Upper lobe of right lung (tissue), 1 donor: ENCODE data around the gene FOXO1. TPM values are rescaled to one million over a fixed set of nuclear protein-coding genes. Genes with fewer than 3 reads are reported as not detected.

Experiments used
- ATAC-seq: fragments of 200-7000 bp; cut with Tn5 transposase; one replicate; pipeline ENCODE4 v1.9.1; 2020; ENCODE audit warnings: mild to moderate bottlenecking, moderate library complexity
- DNase-seq: peaks from one replicate; pipeline ENCODE4 v3.0.0-alpha.2; 2020
- H3K27ac ChIP-seq: fragments of 200-600 bp; one replicate; pipeline ENCODE4 v1.8.0; 2022
- H3K27me3 ChIP-seq: fragments of 200-600 bp; one replicate; pipeline ENCODE4 v1.8.0; 2022; ENCODE audit warnings: mild to moderate bottlenecking
- H3K36me3 ChIP-seq: fragments of 200-600 bp; one replicate; pipeline ENCODE4 v1.8.0; 2022
- H3K4me1 ChIP-seq: fragments of 200-600 bp; one replicate; pipeline ENCODE4 v1.8.0; 2022
- H3K4me3 ChIP-seq: fragments of 200-600 bp; one replicate; pipeline ENCODE4 v1.8.0; 2022; ENCODE audit warnings: mild to moderate bottlenecking
- H3K9me3 ChIP-seq: fragments of 200-600 bp; one replicate; pipeline ENCODE4 v1.8.0; 2022
- CTCF ChIP-seq: fragments of 200-600 bp; IDR thresholded peaks from one replicate; pipeline ENCODE4 v1.8.0; 2022; ENCODE audit warnings: antibody characterized with exemption
- intact Hi-C: fragments of 100-400 bp; cut with DNase I; formaldehyde crosslinking; loops from one replicate; pipeline ENCODE4 v1.11.0; 2022
- total RNA-seq: library from RNA; stranded (reverse); fragmentation: NEBNext Ultra II Directional; extraction: Animal tissue kit (Norgen Biotek cat#: 25700); gene quantifications from one replicate; pipeline ENCODE4 v1.2.1, GENCODE V29; 2021
- donor health status: DM: no; HTN: yes; CAD: no; lungs with severe emphysema.

The FOXO1 gene
- total RNA-seq, 1 donor from 2014 or later = 29.4 TPM

DNA sequence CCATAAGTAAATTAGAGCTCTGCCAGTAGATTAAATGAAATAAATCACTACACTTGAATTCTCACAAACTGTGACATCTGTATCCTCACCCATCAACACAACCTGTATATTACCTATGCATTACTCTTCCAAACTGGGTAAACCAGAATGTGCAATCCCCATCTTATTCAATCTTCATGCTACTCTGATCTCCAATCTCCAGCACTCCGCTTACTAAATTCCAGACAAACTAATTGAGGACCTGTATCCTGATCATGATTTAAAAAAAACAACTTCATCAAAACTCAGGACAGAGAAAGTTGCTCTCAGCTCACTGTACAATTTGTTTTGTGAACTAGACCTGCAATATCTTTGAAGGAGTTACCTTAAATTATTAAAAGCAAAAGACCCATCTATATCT lies 74.4 kb downstream of the FOXO1 start:
- no peaks in the 10 kb centered on the region for H3K36me3 ChIP-seq
- intact Hi-C loops = no loop called here

GRCh38 chr13:40591091-40591490 lies 75.3 kb downstream of the FOXO1 start:
- intact Hi-C loops = no loop called here
- no peak for TF ChIP-seq CTCF
- Histone ChIP-seq H3K27me3 (no peaks in the 10 kb centered on the region), H3K9me3 (no peaks in the 10 kb centered on the region), H3K36me3 (no peaks in the 10 kb centered on the region), H3K4me1 (peaks cover 44% of the 10 kb centered on the region), H3K4me3 (no peak overlapping the region), H3K27ac (no peak overlapping the region)
- DNase-seq (no peak), ATAC-seq (no peak)

More for the DNA sequence above, 74.4 kb downstream of the FOXO1 start:
- no peak overlapping the region for H3K27ac ChIP-seq
- peaks cover 44% of the 10 kb centered on the region for H3K4me1 ChIP-seq
- H3K4me3 ChIP-seq = no peak overlapping the region
- no peaks in the 10 kb centered on the region for H3K27me3 ChIP-seq
- DNase-seq = no peak
- TF ChIP-seq CTCF = no peak
- H3K9me3 ChIP-seq = no peaks in the 10 kb centered on the region
- ATAC-seq = no peak

DNA sequence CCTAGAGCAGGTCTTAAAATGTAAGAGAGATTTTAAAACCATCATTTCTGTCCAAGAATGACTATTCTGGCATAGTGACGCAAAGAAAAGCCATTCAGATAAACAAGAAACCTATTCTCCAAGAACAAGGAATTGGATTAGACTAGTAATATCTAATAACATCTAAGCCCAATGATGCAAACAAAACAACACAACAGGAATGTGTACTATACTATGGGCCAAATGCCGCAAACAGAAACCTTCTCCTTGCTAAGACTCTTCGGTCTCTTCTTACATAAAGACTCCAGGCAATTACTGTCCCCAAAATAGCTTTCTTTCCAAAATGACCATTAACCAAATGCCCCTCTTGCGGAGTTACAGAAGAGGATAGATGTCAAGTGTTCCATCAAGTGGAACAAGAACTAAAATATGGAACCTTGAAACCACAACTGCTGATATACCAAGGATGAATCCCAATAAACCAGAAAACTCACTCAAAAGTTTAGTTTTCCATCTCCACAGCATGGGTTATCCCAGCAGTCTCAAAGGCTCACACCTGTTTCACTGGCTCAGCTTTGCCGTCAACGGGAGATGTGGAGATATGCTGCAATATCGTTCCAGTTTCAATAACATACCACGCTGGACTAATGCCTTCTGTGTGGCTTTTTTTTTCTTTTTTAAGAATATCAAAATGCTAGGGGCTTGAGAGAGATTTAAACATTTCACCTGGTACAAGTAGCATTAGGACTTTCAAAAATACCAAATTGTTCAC lies 76.2 kb downstream of the FOXO1 start:
- intact Hi-C loops = no loop called here
- Histone ChIP-seq H3K4me3 (no peak overlapping the region), H3K9me3 (no peaks in the 10 kb centered on the region), H3K36me3 (no peaks in the 10 kb centered on the region), H3K4me1 (peaks cover 51% of the 10 kb centered on the region), H3K27ac (peak overlapping the region; percentile 64), H3K27me3 (no peaks in the 10 kb centered on the region)
- ATAC-seq = no peak
- DNase-seq = no peak
- TF ChIP-seq CTCF = no peak

DNA sequence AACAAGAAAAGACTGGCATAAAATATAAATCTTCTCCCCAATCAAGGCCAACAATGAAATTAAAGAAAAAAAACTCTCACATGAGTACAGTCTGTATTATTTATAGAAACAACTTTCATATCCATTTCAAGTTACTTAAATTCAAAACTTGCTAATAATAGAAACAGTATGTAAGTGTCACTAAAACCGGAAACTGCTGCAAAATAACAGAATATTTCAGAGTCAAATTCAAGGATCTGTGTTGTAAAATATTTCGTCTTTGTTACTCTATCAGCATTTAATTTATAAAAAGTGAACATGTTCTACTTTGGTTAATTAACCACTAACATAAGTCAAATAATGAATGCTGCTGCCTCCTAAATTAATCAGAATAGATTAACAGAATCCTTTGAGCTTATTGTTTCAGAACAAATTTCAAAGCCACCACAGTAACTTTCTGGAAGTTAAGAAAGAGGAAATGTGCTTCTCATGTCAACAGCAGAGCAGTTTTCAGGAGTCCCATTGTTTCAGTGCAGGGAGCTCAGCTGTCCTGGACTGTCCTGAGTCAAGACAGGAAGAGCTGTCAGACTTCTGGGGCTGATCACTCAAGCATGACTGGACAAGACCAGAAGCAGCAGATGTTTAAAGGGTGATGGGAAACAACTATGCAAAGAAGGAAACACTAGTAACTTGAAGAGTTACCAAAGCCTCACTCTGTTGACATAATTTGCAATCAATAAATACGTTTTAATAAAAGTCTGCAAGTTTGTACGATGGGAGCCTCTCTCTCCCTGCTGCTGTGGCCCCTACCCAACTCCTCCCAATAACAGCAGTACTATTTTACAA lies 76.9 kb downstream of the FOXO1 start:
- DNase-seq = no peak
- no peak overlapping the region for H3K4me3 ChIP-seq
- ATAC-seq = peak; percentile 92
- no peaks in the 10 kb centered on the region for H3K27me3 ChIP-seq
- H3K4me1 ChIP-seq = peaks cover 51% of the 10 kb centered on the region
- H3K27ac ChIP-seq = peak overlapping the region; percentile 64
- intact Hi-C loops = no loop called here
- TF ChIP-seq CTCF = no peak
- H3K36me3 ChIP-seq = no peaks in the 10 kb centered on the region
- no peaks in the 10 kb centered on the region for H3K9me3 ChIP-seq

GRCh38 chr13:40588101-40588500 lies 78.3 kb downstream of the FOXO1 start:
- no peaks in the 10 kb centered on the region for H3K9me3 ChIP-seq
- DNase-seq (no peak), ATAC-seq (no peak)
- H3K36me3 ChIP-seq = no peaks in the 10 kb centered on the region
- no peak for TF ChIP-seq CTCF
- peaks cover 51% of the 10 kb centered on the region for H3K4me1 ChIP-seq
- intact Hi-C loops = no loop called here
- no peak overlapping the region for H3K4me3 ChIP-seq
- no peak overlapping the region for H3K27ac ChIP-seq
- H3K27me3 ChIP-seq = no peaks in the 10 kb centered on the region
